ENCODE results near the gene NETO2.

NETO2 gene

GRCh38 chr16:47049901-47050583 is 93.7 kb downstream of the NETO2 start:
- H3K4me1 ChIP-seq (ENCODE audit: control insufficient read depth, insufficient read depth, low read length, poor library complexity, severe bottlenecking) = no peaks in the 10 kb centered on the region
- H3K9me3 ChIP-seq (ENCODE audit: control insufficient read depth, low read length) = no peaks in the 10 kb centered on the region
- H3K27me3 ChIP-seq (replicated peaks; ENCODE audit: control insufficient read depth, insufficient read depth, low read length, poor library complexity, severe bottlenecking) = no peaks in the 10 kb centered on the region
- no peak overlapping the region for H3K27ac ChIP-seq (ENCODE audit: insufficient read depth, low read length, poor library complexity, severe bottlenecking)
- H3K4me3 ChIP-seq (ENCODE audit: insufficient read depth, low read depth, low read length, poor library complexity, severe bottlenecking) = no peak overlapping the region
- DNase-seq = no peak
- no peaks in the 10 kb centered on the region for H3K36me3 ChIP-seq (ENCODE audit: control insufficient read depth, insufficient read depth, low read length)

GRCh38 chr16:47047524-47048203 is 96.1 kb downstream of the NETO2 start:
- Histone ChIP-seq H3K4me3 (ENCODE audit: insufficient read depth, low read depth, low read length, poor library complexity, severe bottlenecking) (no peak overlapping the region), H3K4me1 (ENCODE audit: control insufficient read depth, insufficient read depth, low read length, poor library complexity, severe bottlenecking) (no peaks in the 10 kb centered on the region), H3K36me3 (ENCODE audit: control insufficient read depth, insufficient read depth, low read length) (no peaks in the 10 kb centered on the region), H3K9me3 (ENCODE audit: control insufficient read depth, low read length) (no peaks in the 10 kb centered on the region), H3K27ac (ENCODE audit: insufficient read depth, low read length, poor library complexity, severe bottlenecking) (no peak overlapping the region), H3K27me3 (replicated peaks; ENCODE audit: control insufficient read depth, insufficient read depth, low read length, poor library complexity, severe bottlenecking) (no peaks in the 10 kb centered on the region)
- DNase-seq = no peak

- H3K27ac ChIP-seq (ENCODE audit: insufficient read depth, low read length, poor library complexity, severe bottlenecking) = no peak overlapping the region
- H3K27me3 ChIP-seq (replicated peaks; ENCODE audit: control insufficient read depth, insufficient read depth, low read length, poor library complexity, severe bottlenecking) = no peaks in the 10 kb centered on the region
- no peaks in the 10 kb centered on the region for H3K9me3 ChIP-seq (ENCODE audit: control insufficient read depth, low read length)
- DNase-seq = no peak
- H3K36me3 ChIP-seq (ENCODE audit: control insufficient read depth, insufficient read depth, low read length) = no peaks in the 10 kb centered on the region
- H3K4me1 ChIP-seq (ENCODE audit: control insufficient read depth, insufficient read depth, low read length, poor library complexity, severe bottlenecking) = no peaks in the 10 kb centered on the region
- no peak overlapping the region for H3K4me3 ChIP-seq (ENCODE audit: insufficient read depth, low read depth, low read length, poor library complexity, severe bottlenecking)
These were observed 96.8 kb downstream of the NETO2 start for GRCh38 chr16:47046726-47047523.

- H3K27ac ChIP-seq (ENCODE audit: insufficient read depth, low read length, poor library complexity, severe bottlenecking) = no peak overlapping the region
- no peaks in the 10 kb centered on the region for H3K27me3 ChIP-seq (replicated peaks; ENCODE audit: control insufficient read depth, insufficient read depth, low read length, poor library complexity, severe bottlenecking)
- no peaks in the 10 kb centered on the region for H3K4me1 ChIP-seq (ENCODE audit: control insufficient read depth, insufficient read depth, low read length, poor library complexity, severe bottlenecking)
- DNase-seq = no peak
- H3K9me3 ChIP-seq (ENCODE audit: control insufficient read depth, low read length) = no peaks in the 10 kb centered on the region
- no peaks in the 10 kb centered on the region for H3K36me3 ChIP-seq (ENCODE audit: control insufficient read depth, insufficient read depth, low read length)
- no peak overlapping the region for H3K4me3 ChIP-seq (ENCODE audit: insufficient read depth, low read depth, low read length, poor library complexity, severe bottlenecking)
These were observed 98.3 kb downstream of the NETO2 start for GRCh38 chr16:47045459-47045858.

DNA sequence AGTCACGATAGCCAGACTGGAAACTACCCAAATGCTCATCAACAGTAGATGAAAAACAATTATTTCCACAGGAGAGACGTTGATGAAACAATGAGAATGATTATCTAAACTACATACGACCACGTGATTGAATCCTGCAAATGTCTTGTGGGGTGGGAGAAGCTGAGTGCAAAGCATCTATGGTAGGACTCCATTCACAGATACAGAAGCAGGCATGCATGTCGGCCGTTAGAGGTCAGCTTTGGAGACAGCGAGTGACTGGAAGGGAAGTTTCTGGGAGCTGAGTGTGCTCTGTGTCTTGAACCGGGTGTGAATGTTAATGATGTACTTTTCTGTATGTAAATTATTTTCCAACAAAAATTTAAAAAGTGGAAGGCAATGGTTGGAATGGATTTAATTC is 98.7 kb downstream of the NETO2 start:
- Histone ChIP-seq H3K27ac (ENCODE audit: insufficient read depth, low read length, poor library complexity, severe bottlenecking) (no peak overlapping the region), H3K4me1 (ENCODE audit: control insufficient read depth, insufficient read depth, low read length, poor library complexity, severe bottlenecking) (no peaks in the 10 kb centered on the region)
- no peak for DNase-seq

DNA sequence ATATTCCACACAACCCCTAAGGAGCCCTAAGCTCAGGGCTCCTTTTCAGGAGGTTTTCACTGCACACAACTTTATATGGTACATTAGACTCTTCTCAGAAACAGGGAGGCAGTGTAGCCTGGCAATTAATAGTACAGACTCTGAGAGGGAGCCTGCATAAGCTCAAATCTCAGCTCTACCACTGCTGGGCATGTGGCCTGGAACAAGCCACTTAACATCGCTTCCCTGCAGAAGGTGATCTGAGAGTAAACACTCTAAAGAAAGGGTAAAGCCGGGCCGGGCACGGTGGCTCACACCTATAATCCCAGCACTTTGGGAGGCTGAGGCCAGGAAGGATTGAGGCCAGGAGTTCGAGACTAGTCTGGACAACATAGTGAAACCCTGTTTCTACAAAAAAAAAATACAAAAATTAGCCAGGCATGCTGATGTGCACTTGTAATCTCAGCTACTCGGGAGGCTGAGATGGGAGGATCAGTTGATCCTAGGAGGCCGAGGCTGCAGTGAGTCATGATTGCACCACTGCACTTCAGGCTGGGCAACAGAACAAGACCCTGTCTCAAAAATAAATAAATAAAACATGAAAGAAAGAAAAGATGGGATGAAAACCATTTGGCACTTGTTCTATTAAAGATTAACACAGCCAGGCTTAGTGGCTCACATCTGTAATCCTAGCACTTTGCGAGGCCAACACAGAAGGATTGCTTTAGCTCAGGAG is 99.6 kb downstream of the NETO2 start:
- Histone ChIP-seq H3K4me3 (ENCODE audit: insufficient read depth, low read depth, low read length, poor library complexity, severe bottlenecking) (no peak overlapping the region), H3K27ac (ENCODE audit: insufficient read depth, low read length, poor library complexity, severe bottlenecking) (no peak overlapping the region), H3K9me3 (ENCODE audit: control insufficient read depth, low read length) (no peaks in the 10 kb centered on the region), H3K27me3 (replicated peaks; ENCODE audit: control insufficient read depth, insufficient read depth, low read length, poor library complexity, severe bottlenecking) (no peaks in the 10 kb centered on the region), H3K4me1 (ENCODE audit: control insufficient read depth, insufficient read depth, low read length, poor library complexity, severe bottlenecking) (no peaks in the 10 kb centered on the region), H3K36me3 (ENCODE audit: control insufficient read depth, insufficient read depth, low read length) (no peaks in the 10 kb centered on the region)
- DNase-seq = no peak

More for the DNA sequence above, 98.7 kb downstream of the NETO2 start:
- no peaks in the 10 kb centered on the region for H3K27me3 ChIP-seq (replicated peaks; ENCODE audit: control insufficient read depth, insufficient read depth, low read length, poor library complexity, severe bottlenecking)
- no peaks in the 10 kb centered on the region for H3K9me3 ChIP-seq (ENCODE audit: control insufficient read depth, low read length)
- no peaks in the 10 kb centered on the region for H3K36me3 ChIP-seq (ENCODE audit: control insufficient read depth, insufficient read depth, low read length)
- H3K4me3 ChIP-seq (ENCODE audit: insufficient read depth, low read depth, low read length, poor library complexity, severe bottlenecking) = no peak overlapping the region

DNA sequence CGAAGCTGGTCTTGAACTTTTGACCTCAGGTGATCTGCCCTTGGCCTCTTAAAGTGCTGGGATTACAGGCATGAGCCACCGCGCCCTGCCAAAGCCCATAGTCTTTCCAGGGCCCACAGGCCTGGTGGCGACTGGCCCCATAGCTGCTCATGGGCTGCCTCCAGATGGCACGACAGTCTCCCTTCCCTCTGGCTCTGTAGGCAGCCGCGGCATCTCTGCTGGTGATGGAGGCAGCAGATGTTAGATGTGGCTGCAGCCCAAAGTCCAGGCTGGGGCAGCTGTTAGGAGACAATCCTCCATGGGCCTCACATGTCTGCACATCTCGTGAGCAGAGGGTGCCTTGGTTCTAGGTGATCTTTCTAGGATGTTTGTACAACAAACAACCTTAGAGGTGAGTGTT is 100.5 kb downstream of the NETO2 start:
- Histone ChIP-seq H3K27ac (ENCODE audit: insufficient read depth, low read length, poor library complexity, severe bottlenecking) (no peak overlapping the region), H3K4me1 (ENCODE audit: control insufficient read depth, insufficient read depth, low read length, poor library complexity, severe bottlenecking) (no peaks in the 10 kb centered on the region), H3K36me3 (ENCODE audit: control insufficient read depth, insufficient read depth, low read length) (no peaks in the 10 kb centered on the region), H3K4me3 (ENCODE audit: insufficient read depth, low read depth, low read length, poor library complexity, severe bottlenecking) (no peak overlapping the region), H3K27me3 (replicated peaks; ENCODE audit: control insufficient read depth, insufficient read depth, low read length, poor library complexity, severe bottlenecking) (no peaks in the 10 kb centered on the region), H3K9me3 (ENCODE audit: control insufficient read depth, low read length) (no peaks in the 10 kb centered on the region)
- no peak for DNase-seq

DNA sequence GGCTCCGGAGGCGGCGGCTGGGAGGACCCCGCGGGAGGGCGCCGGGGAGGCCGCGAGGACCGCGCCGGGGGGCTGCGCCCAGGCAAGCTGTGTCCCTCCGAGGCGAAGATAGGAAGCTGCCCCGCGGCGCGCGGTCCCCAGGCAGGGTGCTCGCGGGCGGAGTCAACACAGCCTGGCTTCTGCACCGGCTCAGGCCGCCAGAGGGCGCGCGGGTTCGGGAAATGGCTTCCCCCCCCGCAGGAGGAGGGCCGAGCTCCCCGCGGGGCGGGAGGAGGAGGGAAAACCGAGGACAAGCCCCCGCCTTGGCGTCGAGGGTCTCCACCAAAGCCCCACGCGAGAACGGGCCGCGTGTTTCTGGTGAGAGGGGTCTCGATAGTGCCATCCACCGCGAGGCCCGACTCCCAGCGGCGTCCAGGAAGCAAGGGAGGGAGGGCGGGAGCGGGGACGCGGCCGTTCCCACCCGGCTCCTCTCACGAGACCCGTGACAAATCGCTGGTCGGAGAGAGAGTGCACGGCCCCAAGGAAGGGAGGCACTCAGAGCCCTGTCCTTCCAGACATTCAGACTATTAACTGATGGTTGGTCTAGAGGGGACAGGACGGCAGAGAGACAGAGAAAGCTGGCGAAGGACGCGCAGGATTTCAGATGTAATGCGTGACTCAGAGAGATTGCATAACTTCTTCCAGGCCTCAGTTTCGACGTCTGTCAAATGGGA is 105.8 kb downstream of the NETO2 start:
- H3K9me3 ChIP-seq (ENCODE audit: control insufficient read depth, low read length) = no peaks in the 10 kb centered on the region
- H3K4me3 ChIP-seq (ENCODE audit: insufficient read depth, low read depth, low read length, poor library complexity, severe bottlenecking) = peak overlapping the region; percentile 56
- H3K27me3 ChIP-seq (replicated peaks; ENCODE audit: control insufficient read depth, insufficient read depth, low read length, poor library complexity, severe bottlenecking) = no peaks in the 10 kb centered on the region
- H3K36me3 ChIP-seq (ENCODE audit: control insufficient read depth, insufficient read depth, low read length) = no peaks in the 10 kb centered on the region
- DNase-seq = peak; percentile 69 to 79 (median 75)
- peaks cover 4% of the 10 kb centered on the region for H3K4me1 ChIP-seq (ENCODE audit: control insufficient read depth, insufficient read depth, low read length, poor library complexity, severe bottlenecking)
- no peak overlapping the region for H3K27ac ChIP-seq (ENCODE audit: insufficient read depth, low read length, poor library complexity, severe bottlenecking)

GRCh38 chr16:47037396-47037745 is 106.4 kb downstream of the NETO2 start:
- Histone ChIP-seq H3K36me3 (ENCODE audit: control insufficient read depth, insufficient read depth, low read length) (no peaks in the 10 kb centered on the region), H3K27ac (ENCODE audit: insufficient read depth, low read length, poor library complexity, severe bottlenecking) (no peak overlapping the region), H3K4me1 (ENCODE audit: control insufficient read depth, insufficient read depth, low read length, poor library complexity, severe bottlenecking) (peaks cover 4% of the 10 kb centered on the region), H3K4me3 (ENCODE audit: insufficient read depth, low read depth, low read length, poor library complexity, severe bottlenecking) (peak overlapping the region; percentile 56), H3K9me3 (ENCODE audit: control insufficient read depth, low read length) (no peaks in the 10 kb centered on the region), H3K27me3 (replicated peaks; ENCODE audit: control insufficient read depth, insufficient read depth, low read length, poor library complexity, severe bottlenecking) (no peaks in the 10 kb centered on the region)
- no peak for DNase-seq

Measured in effector memory CD4-positive, alpha-beta T cell (primary cell).